H9 (cell line): ENCODE results near the gene GPR15LG. TPM values are rescaled to one million over a fixed set of nuclear protein-coding genes. Genes with fewer than 3 reads are reported as not detected.

Experiments
- DNase-seq: peaks from one replicate; pipeline ENCODE4 v3.0.0-alpha.2; 2017
- H2AFZ ChIP-seq: one replicate; pipeline ENCODE4 v1.6.1; 2013; ENCODE audit warnings: mild to moderate bottlenecking, low read length, control low read depth, moderate library complexity
- H2AK5ac ChIP-seq: 2 replicates; pipeline ENCODE4 v1.6.1; 2013; ENCODE audit warnings: low read length, control low read depth, mixed read lengths; ENCODE audit not compliant: insufficient read length
- H2BK120ac ChIP-seq: one replicate; pipeline ENCODE4 v1.6.1; 2013; ENCODE audit warnings: low read depth, mild to moderate bottlenecking, low read length, control low read depth, inconsistent platforms; ENCODE audit not compliant: poor library complexity, severe bottlenecking
- H2BK12ac ChIP-seq: 2 replicates; pipeline ENCODE4 v1.6.1; 2013; ENCODE audit warnings: low read length, control low read depth, mixed read lengths, low read depth; ENCODE audit not compliant: insufficient read length
- H2BK15ac ChIP-seq: 2 replicates; pipeline ENCODE4 v1.6.1; 2013; ENCODE audit warnings: low read depth, low read length, control low read depth
- H2BK20ac ChIP-seq: one replicate; pipeline ENCODE4 v1.6.1; 2013; ENCODE audit warnings: low read depth, mild to moderate bottlenecking, low read length, control low read depth, inconsistent platforms; ENCODE audit not compliant: poor library complexity, severe bottlenecking
- H2BK5ac ChIP-seq: 2 replicates; pipeline ENCODE4 v1.6.1; 2013; ENCODE audit warnings: low read length, control low read depth, mixed read lengths; ENCODE audit not compliant: insufficient read length
- H3K14ac ChIP-seq: 2 replicates; pipeline ENCODE4 v1.6.1; 2013; ENCODE audit warnings: low read length, control low read depth; ENCODE audit not compliant: insufficient read depth
- H3K18ac ChIP-seq: 2 replicates; pipeline ENCODE4 v1.6.1; 2013; ENCODE audit warnings: low read depth, mild to moderate bottlenecking, mixed read lengths, low read length, control low read depth; ENCODE audit not compliant: insufficient read length
- H3K23ac ChIP-seq: 2 replicates; pipeline ENCODE4 v1.6.1; 2013; ENCODE audit warnings: low read length, control low read depth, mixed read lengths, low read depth; ENCODE audit not compliant: insufficient read length
- H3K23me2 ChIP-seq: 2 replicates; pipeline ENCODE4 v1.6.1; 2013; ENCODE audit warnings: low read depth, mild to moderate bottlenecking, mixed read lengths, low read length, control low read depth; ENCODE audit not compliant: insufficient read length, poor library complexity, severe bottlenecking
- H3K27ac ChIP-seq: 2 replicates; pipeline ENCODE4 v1.5.1; 2013; ENCODE audit warnings: low read length, control low read depth, mixed read lengths, low read depth; ENCODE audit not compliant: insufficient read length
- H3K27me3 ChIP-seq: 2 replicates; pipeline ENCODE4 v1.6.1; 2013; ENCODE audit warnings: low read length, control low read depth, inconsistent platforms; ENCODE audit not compliant: insufficient read depth
- H3K4ac ChIP-seq: 2 replicates; pipeline ENCODE4 v1.6.1; 2013; ENCODE audit warnings: low read depth, mild to moderate bottlenecking, control low read depth, inconsistent platforms, low read length, moderate library complexity
- H3K4me1 ChIP-seq: 2 replicates; pipeline ENCODE4 v1.6.1; 2013; ENCODE audit warnings: low read length, control low read depth, inconsistent platforms; ENCODE audit not compliant: insufficient read depth
- H3K4me2 ChIP-seq: 2 replicates; pipeline ENCODE4 v1.6.1; 2013; ENCODE audit warnings: low read length, control low read depth, mixed read lengths; ENCODE audit not compliant: insufficient read length, insufficient read depth
- H3K56ac ChIP-seq: 2 replicates; pipeline ENCODE4 v1.6.1; 2013; ENCODE audit warnings: low read depth, mild to moderate bottlenecking, mixed read lengths, low read length, control low read depth; ENCODE audit not compliant: insufficient read length
- H3K79me1 ChIP-seq: 2 replicates; pipeline ENCODE4 v1.6.1; 2013; ENCODE audit warnings: low read depth, mild to moderate bottlenecking, moderate library complexity, low read length, control low read depth, inconsistent platforms; ENCODE audit not compliant: insufficient read depth, poor library complexity, severe bottlenecking
- H3K79me2 ChIP-seq: 2 replicates; pipeline ENCODE4 v1.6.1; 2013; ENCODE audit warnings: low read length, control low read depth, inconsistent platforms; ENCODE audit not compliant: insufficient read depth
- H3K9ac ChIP-seq: 2 replicates; pipeline ENCODE4 v1.6.1; 2013; ENCODE audit warnings: low read length, control low read depth, mixed read lengths; ENCODE audit not compliant: insufficient read length; ENCODE audit errors: extremely low read depth
- H3K9me3 ChIP-seq: one replicate; pipeline ENCODE4 v1.6.1; 2013; ENCODE audit warnings: low read depth, low read length, inconsistent platforms; ENCODE audit not compliant: control insufficient read depth
- H3T11ph ChIP-seq: one replicate; pipeline ENCODE4 v1.6.1; 2013; ENCODE audit warnings: mild to moderate bottlenecking, low read length, control low read depth, inconsistent platforms
- H4K20me1 ChIP-seq: one replicate; pipeline ENCODE4 v1.6.1; 2013; ENCODE audit not compliant: control insufficient read depth, insufficient read length, insufficient read depth
- H4K5ac ChIP-seq: 2 replicates; pipeline ENCODE4 v1.6.1; 2013; ENCODE audit warnings: low read depth, mild to moderate bottlenecking, mixed read lengths, low read length, control low read depth; ENCODE audit not compliant: insufficient read length
- H4K8ac ChIP-seq: replicated peaks from 2 replicates; pipeline ENCODE4 v1.6.1; 2013; ENCODE audit warnings: low read length, control low read depth, mixed read lengths, low read depth; ENCODE audit not compliant: insufficient read length
- H4K91ac ChIP-seq: 2 replicates; pipeline ENCODE4 v1.6.1; 2013; ENCODE audit warnings: low read depth, mild to moderate bottlenecking, moderate library complexity, mixed read lengths, low read length, control low read depth; ENCODE audit not compliant: insufficient read length
- H3K27ac Mint-ChIP-seq, 3 experiments: 2 replicates in 2 of 3; 3 replicates in 1 of 3; pipeline ENCODE4 v1.8.0; 2020 to 2021; ENCODE audit warnings: mixed read lengths in 3 of 3, mild to moderate bottlenecking in 1 of 3, moderate library complexity in 1 of 3
- H3K27me3 Mint-ChIP-seq: 2 replicates; pipeline ENCODE4 v1.8.0; 2021; ENCODE audit warnings: low read depth, mild to moderate bottlenecking, moderate library complexity, mixed read lengths
- H3K36me3 Mint-ChIP-seq, 3 experiments: 2 replicates in 2 of 3; 3 replicates in 1 of 3; pipeline ENCODE4 v1.8.0; 2020 to 2021; ENCODE audit warnings: low read depth in 3 of 3, mixed read lengths in 3 of 3; ENCODE audit not compliant: insufficient read depth in 1 of 3
- H3K4me1 Mint-ChIP-seq, 2 experiments: 2 replicates each; pipeline ENCODE4 v1.8.0; 2020; ENCODE audit warnings: mixed read lengths in 2 of 2
- H3K4me3 Mint-ChIP-seq, 2 experiments: 2 replicates in 1 of 2; 3 replicates in 1 of 2; pipeline ENCODE4 v1.8.0; 2020 to 2021; ENCODE audit warnings: mild to moderate bottlenecking in 2 of 2, mixed read lengths in 2 of 2, moderate library complexity in 1 of 2
- H3K9me3 Mint-ChIP-seq, 2 experiments: 2 replicates in 1 of 2; 3 replicates in 1 of 2; pipeline ENCODE4 v1.8.0; 2020; ENCODE audit warnings: mild to moderate bottlenecking in 2 of 2, mixed read lengths in 2 of 2, moderate library complexity in 1 of 2
- WGBS: extraction: QIAGEN DNeasy Blood & Tissue Kit; methylation state at CpG from one replicate; pipeline ENCODE4 v1.1.7; 2013; ENCODE audit warnings: missing lambda C conversion rate, low lambda C conversion rate, mixed read lengths; ENCODE audit not compliant: insufficient read length; ENCODE audit errors: extremely low coverage; 5-methylcytosine and 5-hydroxymethylcytosine counted together
- total RNA-seq: library from RNA; stranded (reverse); gene quantifications from 2 replicates; pipeline ENCODE4 v1.2.1, GENCODE V29; 2021
- TF ChIP-seq, protein P1 (sequence below): fragments of 200-600 bp; sonication (generic); conservative IDR thresholded peaks from 3 replicates; pipeline ENCODE4 v1.8.0; 2021; ENCODE audit warnings: antibody characterized with exemption, mild to moderate bottlenecking

The GPR15LG gene
- total RNA-seq, 1 experiment from 2014 or later, result not detected

DNA sequence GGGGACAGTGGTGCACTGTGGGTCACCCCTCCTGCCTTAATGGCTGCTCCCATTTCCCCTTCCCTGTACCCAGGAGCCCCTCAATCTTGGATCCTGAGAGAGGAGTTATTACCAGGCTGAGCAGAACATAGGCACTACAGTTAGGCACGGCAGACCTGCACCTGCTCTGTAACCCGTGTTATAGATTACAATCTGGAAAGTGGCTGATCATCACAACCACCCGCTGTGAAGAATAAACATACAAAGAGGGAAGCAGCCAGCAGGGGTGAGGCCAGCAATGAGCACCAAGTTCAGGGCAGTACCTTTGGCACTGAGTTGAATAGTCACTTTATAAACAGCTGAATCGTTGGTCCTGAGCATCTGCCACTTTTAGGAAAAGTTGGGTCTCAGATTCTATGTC lies 22.5 kb downstream of the GPR15LG start:
- TF ChIP-seq, protein P1, sequence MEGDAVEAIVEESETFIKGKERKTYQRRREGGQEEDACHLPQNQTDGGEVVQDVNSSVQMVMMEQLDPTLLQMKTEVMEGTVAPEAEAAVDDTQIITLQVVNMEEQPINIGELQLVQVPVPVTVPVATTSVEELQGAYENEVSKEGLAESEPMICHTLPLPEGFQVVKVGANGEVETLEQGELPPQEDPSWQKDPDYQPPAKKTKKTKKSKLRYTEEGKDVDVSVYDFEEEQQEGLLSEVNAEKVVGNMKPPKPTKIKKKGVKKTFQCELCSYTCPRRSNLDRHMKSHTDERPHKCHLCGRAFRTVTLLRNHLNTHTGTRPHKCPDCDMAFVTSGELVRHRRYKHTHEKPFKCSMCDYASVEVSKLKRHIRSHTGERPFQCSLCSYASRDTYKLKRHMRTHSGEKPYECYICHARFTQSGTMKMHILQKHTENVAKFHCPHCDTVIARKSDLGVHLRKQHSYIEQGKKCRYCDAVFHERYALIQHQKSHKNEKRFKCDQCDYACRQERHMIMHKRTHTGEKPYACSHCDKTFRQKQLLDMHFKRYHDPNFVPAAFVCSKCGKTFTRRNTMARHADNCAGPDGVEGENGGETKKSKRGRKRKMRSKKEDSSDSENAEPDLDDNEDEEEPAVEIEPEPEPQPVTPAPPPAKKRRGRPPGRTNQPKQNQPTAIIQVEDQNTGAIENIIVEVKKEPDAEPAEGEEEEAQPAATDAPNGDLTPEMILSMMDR, result no peak
- Histone ChIP-seq H2BK20ac (no peak overlapping the region), H2BK15ac (no peak overlapping the region), H3K4ac (no peak overlapping the region), H3K79me1 (no peaks in the 10 kb centered on the region), H4K8ac (no peak overlapping the region), H2BK5ac (no peak overlapping the region), H3K4me2 (no peak overlapping the region), H3T11ph (no peak overlapping the region), H3K56ac (no peak overlapping the region), H4K20me1 (no peaks in the 10 kb centered on the region), H2AK5ac (no peak overlapping the region), H3K23ac (no peak overlapping the region), H4K5ac (no peak overlapping the region), H2AFZ (no peak overlapping the region), H3K79me2 (no peaks in the 10 kb centered on the region), H3K9me3 (no peaks in the 10 kb centered on the region), H4K91ac (no peak overlapping the region), H3K27ac (no peak overlapping the region), H3K4me1 (no peaks in the 10 kb centered on the region; the same call in 1 of the 2 replicates), H2BK12ac (no peak overlapping the region), H3K18ac (no peak overlapping the region), H2BK120ac (no peak overlapping the region), H3K14ac (no peak overlapping the region), H3K9ac (no peak overlapping the region), H3K23me2 (peaks cover 12% of the 10 kb centered on the region), H3K27me3 (peaks cover 17% of the 10 kb centered on the region)
- no peak overlapping the region for H3K27ac Mint-ChIP-seq
- H3K27me3 Mint-ChIP-seq, result peaks cover 60% of the 10 kb centered on the region
- no peaks in the 10 kb centered on the region for H3K9me3 Mint-ChIP-seq
- peaks cover 7 to 9% of the 10 kb centered on the region in 2 experiments for H3K4me1 Mint-ChIP-seq
- H3K36me3 Mint-ChIP-seq, result peaks cover 0 to 2% (median 0%) of the 10 kb centered on the region in 3 experiments; a peak in 3 of 7 replicates
- H3K4me3 Mint-ChIP-seq, result no peak overlapping the region; a peak in 2 of 5 replicates
- no CpG with 5 or more reads among the region's 4 CpGs for WGBS
- DNase-seq, result no peak
